AG10803 (cell line): ENCODE data around the gene TMEM178B.

ENCODE experiments used
- DNase-seq: peaks from one replicate; pipeline ENCODE4 v3.0.0; 2010; ENCODE audit warnings: low read depth
- H3K4me3 ChIP-seq: 2 replicates; pipeline ENCODE4 v1.5.1; 2011; ENCODE audit warnings: mild to moderate bottlenecking, low read length, control low read depth
- TF ChIP-seq, protein P1 (sequence below): conservative IDR thresholded peaks from 2 replicates; pipeline ENCODE4 v1.5.1; 2011; ENCODE audit warnings: mild to moderate bottlenecking, low read length, control low read depth, inconsistent platforms

Gene TMEM178B

GRCh38 chr7:141340991-141341390, 267.1 kb downstream of the TMEM178B start:
- TF ChIP-seq, protein P1, sequence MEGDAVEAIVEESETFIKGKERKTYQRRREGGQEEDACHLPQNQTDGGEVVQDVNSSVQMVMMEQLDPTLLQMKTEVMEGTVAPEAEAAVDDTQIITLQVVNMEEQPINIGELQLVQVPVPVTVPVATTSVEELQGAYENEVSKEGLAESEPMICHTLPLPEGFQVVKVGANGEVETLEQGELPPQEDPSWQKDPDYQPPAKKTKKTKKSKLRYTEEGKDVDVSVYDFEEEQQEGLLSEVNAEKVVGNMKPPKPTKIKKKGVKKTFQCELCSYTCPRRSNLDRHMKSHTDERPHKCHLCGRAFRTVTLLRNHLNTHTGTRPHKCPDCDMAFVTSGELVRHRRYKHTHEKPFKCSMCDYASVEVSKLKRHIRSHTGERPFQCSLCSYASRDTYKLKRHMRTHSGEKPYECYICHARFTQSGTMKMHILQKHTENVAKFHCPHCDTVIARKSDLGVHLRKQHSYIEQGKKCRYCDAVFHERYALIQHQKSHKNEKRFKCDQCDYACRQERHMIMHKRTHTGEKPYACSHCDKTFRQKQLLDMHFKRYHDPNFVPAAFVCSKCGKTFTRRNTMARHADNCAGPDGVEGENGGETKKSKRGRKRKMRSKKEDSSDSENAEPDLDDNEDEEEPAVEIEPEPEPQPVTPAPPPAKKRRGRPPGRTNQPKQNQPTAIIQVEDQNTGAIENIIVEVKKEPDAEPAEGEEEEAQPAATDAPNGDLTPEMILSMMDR: no peak
- H3K4me3 ChIP-seq: no peak overlapping the region
- no peak for DNase-seq

DNA sequence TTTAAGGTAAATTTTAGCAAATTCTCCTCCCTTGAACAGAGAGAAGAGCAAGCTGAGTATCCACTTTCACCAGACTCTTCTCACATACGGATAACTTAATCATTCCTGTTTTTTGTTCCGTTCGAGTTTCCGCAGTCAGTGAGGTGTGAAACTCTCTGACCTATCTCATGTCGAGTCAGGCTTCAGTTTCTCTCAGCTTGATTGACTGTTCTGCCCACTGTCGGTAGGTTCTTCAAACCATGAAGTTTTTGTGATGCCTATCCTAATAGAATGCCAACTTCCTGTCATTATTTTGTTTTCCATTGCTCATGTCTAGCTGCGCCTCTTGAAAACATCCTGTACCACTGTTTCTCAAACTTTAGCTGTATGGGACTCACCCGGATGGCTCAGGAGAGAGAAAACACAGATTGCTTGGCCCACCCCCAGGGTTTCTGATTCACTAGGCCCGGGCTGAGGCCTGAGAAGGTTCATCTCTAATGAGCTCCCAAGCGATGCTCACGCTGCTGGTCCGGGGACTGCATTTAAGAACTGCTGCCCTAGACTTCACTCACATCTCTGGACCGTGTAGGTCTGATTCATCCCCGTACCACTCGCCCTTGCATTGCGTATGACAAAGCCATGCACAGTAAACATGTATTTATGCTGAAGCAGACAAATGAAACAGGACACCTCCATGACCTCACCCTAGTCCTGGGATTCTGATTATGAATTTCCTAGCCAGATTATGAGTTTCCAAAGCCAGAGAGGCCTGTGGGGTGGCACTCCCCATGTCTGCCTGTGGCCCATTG, 269.0 kb downstream of the TMEM178B start:
- no peak overlapping the region for H3K4me3 ChIP-seq
- DNase-seq: no peak
- TF ChIP-seq, protein P1: no peak

DNA sequence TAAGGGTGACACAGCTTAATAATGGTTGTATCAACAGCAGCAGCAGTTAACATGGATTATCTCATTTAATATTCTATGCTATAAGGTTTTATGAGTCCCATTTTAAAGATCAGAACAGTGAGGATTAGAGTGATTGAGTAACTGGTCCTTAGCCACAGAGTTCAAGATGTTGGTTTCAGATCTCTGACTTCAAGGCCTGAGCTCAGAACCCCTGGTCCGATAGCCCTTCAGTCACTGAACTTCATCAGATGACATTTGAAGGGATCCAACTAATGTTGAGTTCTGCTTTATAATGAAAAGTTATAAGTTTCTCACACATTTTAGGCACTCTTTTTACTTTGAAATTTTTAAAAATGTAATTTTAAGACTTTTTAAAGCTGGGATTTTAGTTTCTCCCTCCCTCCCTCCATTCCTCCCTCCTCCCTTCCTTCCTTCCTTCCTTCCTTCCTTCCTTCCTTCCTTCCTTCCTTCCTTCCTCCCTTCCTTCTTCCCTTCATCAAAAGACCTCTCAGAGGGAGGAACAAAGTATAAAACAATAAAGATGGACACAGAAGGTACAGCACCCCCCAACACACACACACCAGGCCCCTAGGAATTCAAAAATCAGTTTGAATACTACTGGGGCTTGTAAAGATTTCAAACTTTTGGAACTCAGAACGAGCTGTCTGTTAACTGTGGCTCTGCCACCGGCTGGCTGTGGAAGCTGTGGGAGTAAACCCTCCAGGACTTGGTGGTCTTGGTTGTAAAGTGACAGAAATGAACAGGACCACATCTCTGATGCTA, 270.5 kb downstream of the TMEM178B start:
- H3K4me3 ChIP-seq: no peak overlapping the region
- TF ChIP-seq, protein P1: no peak
- no peak for DNase-seq

GRCh38 chr7:141348728-141349127, 274.9 kb downstream of the TMEM178B start:
- no peak overlapping the region for H3K4me3 ChIP-seq
- TF ChIP-seq, protein P1: no peak
- DNase-seq: no peak

DNA sequence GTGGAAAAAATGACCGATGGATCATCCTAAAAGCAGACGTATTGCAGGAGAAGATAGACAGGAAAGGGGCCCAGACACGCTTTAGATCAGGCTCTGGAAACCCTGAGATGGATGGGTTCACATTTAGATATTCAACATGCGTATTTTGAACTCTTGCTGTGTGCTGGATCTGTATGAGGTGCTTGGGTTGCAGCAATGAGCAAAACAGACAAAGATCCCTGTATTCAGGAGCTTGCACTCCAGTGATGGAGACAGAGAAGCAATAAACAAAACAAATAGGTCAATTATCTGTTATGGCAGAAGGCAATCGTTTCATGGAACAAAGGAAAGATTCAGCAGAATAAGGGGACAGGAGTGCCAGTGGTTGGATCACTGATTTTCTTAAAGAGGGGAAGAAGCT, 275.5 kb downstream of the TMEM178B start:
- DNase-seq: no peak
- H3K4me3 ChIP-seq: no peak overlapping the region
- TF ChIP-seq, protein P1: no peak

GRCh38 chr7:141349804-141350203, 275.9 kb downstream of the TMEM178B start:
- TF ChIP-seq, protein P1: no peak
- DNase-seq: no peak
- no peak overlapping the region for H3K4me3 ChIP-seq
